HCEC 1CT (cell line): ENCODE results near the gene CDC73.
"Not testable (repeated sequence)": the region's sequence is repeated elsewhere in the genome, so short reads cannot be mapped to it uniquely, and the experiment has no call there.

Experiments used
- DNase-seq: peaks from one replicate; pipeline ENCODE4 v3.0.0-alpha.2; 2017

The CDC73 gene

DNA sequence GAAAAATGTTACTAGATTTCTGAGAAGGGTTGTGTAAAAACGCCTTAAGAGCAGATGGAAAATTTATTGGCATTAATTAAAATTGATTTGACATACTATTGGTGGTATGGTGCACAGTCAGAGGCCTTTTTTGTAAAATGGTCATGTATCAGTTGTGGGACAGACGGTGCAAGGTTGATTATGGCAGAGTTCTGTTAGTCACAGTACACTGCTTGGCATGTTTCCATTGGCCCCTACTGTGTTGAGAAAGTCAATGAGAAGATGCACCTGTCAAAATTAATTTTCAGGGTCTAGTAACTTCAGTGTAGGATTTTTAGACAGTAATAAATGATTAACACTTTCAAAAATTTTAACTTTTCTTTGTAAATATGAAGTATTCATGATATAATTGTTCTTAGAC is 60.2 kb downstream of the CDC73 start:
- no peak for DNase-seq

DNA sequence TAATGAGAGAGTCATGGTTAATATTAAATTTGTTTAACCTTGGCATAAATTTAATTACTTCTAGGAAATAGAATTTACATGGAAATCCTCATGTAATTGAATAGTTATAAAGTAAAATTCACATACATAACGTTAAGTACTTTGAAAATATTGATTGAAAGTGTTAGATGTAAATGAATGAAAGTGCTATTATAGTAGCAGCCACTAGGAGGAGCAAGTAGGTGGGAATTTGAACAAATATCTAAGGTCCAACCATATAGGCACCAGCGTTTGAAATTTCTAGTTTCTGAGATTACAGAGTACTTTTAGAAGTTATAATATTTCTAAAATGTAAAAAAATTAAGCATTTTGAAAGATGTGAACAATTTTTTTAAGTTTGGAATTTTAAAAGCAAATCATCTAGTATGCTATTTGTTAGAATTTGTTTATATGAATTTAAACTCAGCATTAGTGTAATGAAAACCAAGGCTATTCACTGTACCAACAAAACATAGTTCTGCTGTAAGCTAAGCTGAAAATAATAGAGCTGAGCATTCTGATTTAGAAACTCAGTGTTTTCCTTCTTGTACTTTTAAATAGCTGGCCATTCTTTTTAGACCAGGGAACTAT is 61.3 kb downstream of the CDC73 start:
- DNase-seq: peak; percentile 47

GRCh38 chr1:193184776-193185175 is 62.9 kb downstream of the CDC73 start:
- DNase-seq: no peak

DNA sequence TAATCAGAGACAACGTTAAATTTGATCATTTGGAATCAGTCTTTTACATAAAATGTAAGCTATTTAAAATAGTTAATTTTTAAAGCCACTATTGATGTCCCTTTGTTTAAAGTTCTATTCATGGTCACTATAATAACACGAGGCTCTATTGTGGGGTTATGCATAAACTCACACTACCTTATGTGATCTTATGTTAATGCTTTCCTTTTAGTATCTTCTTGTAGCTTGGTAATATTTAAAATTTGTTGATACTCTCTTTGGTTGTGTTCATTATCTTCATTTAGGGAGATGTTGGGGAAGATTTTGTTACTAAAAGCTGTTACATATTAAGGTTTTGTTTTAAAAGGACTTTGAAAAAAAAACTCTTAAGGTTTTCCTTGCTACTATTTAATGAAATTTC is 63.4 kb downstream of the CDC73 start:
- no peak for DNase-seq

DNA sequence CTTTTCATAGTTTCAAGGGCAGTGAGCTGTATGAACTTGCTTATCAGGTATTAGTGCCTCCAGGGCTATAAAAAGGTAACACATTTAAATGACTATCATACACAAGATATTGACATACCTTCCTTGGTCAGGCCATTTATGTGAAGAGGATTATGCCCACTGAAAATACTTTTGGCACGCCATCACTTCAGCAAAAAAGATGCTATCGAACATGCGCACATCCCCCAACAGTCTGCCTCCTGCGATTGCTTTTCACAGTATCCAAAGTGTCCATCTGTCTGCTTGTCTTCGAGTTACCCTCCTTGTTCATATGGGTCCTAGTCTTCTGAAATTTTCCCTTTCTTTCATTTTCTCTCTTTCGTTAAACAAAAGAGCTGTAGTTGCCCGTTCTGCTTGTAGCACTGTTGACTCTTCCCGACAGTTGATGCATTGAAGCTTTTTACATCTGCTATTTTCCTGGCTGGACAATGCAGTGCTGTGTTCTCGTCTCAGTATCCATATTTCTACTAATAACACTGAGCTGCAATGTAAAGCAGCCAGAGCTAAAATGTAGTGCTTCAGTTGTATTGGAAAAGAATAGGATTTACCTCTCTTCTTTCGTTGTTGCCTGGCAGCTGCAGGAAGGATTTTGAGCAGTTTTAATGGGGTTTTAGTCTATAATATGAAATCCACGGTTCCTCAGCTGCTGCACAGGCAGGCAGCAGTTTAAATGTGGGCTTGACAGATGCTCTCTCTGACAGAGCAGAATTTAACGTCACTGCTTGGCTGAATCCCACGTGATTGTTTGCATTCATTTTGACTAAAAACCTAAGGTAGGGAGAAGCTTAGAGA is 64.3 kb downstream of the CDC73 start, which contains the start of gene B3GALT2:
Gene B3GALT2 (minus strand): TSS at position 713 of the 831 bp plus-strand sequence. CDS start 5,051 bp downstream, outside the sequence.
- DNase-seq: peak; percentile 20

DNA sequence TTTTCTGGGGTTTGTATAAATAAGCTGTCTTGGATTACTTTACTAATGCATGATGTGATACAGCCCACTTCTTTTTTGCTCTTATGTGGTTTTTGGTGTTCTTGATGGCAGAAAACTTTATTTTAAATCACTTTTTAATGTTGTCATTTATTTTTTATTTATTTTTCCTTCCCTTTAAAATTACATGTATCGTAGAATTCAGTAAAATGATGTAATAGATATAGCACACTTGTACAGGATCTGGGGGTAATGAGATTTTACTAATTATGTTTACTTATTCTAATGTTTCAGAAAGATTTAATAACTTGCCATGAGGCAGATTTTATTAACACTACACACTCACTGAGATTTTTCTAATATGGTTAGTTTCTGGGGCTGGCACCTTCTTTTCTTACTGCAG is 65.3 kb downstream of the CDC73 start:
- DNase-seq: no peak

- DNase-seq: not testable (repeated sequence)
Observed at GRCh38 chr1:193188915-193189314, 67.1 kb downstream of the CDC73 start.

- DNase-seq: no peak
Observed at GRCh38 chr1:193189442-193190095, 67.7 kb downstream of the CDC73 start.

DNA sequence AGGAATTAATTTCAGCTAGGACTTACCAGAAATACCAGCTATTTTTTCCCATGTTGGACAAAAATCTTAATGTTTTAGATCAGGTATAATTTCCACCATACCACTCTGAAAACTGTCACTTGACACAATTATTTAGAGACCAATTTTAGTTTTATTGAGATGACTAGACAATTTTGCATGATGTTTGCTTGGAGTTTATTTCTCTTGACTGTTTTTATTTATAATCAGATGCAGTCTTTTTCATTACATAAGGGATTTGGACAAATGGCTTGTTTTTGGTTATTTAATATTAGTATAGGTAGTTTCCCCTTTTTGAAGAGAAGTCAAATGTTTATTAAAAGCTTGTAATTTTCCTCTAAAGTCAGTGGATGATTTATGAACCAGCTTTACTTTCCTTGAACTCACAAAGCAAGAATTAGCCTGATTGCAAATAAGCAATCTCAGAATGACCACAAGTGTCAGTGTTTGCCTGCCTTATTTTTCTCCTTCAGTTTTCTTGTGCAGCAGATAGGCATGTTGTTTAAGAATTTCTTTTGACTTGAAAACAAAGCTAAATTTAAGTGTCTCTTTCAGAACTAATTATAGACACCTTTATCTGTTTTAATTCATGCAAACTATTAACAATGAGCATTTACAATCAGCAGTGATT is 68.4 kb downstream of the CDC73 start:
- no peak for DNase-seq

DNA sequence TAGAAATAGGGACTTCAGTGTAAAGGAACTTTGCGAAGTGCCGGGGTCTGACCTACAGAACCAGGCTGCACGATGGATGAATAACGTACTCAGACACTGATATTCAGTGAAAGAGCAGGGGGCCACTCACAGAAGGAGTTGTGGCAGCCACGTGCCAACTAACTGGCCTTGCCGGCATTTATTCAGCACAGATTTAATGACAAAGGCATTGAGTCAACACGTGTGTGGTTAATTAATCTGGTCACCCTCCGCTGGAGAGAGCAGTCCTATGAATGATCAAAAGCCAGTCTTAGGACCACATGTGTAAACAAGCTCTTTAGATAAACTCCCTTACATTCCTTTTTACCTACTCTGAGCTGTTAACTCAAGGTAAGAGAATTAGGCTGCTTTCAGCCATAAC is 70.8 kb downstream of the CDC73 start:
- DNase-seq: no peak

GRCh38 chr1:193199940-193200339 is 78.1 kb downstream of the CDC73 start:
- DNase-seq: no peak

GRCh38 chr1:193201021-193201420 is 79.2 kb downstream of the CDC73 start:
- DNase-seq: no peak

- DNase-seq: no peak
Observed at GRCh38 chr1:193210996-193211395, 89.2 kb downstream of the CDC73 start.

- DNase-seq: peak; percentile 86
Observed at GRCh38 chr1:193211539-193211938, 89.7 kb downstream of the CDC73 start.

GRCh38 chr1:193212637-193213036 is 90.8 kb downstream of the CDC73 start:
- DNase-seq: no peak

DNA sequence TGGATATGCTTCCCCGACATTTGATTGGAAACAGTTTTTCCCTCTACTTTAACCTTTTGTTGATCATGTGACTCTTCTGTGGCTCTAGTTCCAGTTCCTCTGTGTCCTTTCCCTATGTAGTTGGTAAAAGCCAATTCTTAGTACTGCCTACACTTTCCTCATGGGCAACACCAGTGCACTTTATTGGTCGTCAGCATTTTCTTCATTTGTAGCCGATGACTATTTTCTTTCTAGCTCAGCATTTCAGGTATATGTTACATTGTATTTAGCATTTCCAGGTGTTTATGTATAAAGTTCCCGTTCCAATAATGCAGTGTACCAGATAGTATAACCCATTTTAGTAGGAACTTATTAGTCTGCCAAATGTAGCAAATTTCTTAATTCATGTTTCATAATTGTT is 92.2 kb downstream of the CDC73 start:
- no peak for DNase-seq

DNA sequence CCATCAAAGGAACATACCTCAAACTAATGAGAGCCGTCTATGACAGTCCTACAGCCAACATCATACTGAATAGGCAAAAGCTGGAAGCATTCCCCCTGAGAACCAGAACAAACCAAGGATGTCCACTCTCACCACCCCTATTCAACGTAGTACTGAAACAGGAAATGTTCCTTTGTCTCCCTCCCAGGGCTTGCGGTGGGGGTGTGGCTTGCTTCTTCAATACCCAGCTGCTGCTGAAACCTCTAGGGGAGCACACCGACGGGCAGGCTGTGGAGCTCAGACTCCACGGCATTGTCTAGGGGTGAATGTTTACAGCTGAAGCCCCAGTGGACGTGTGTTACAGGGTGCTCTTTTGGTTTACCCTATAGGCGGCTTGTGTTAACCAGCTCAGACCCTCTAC is 95.1 kb downstream of the CDC73 start:
- no peak for DNase-seq

DNA sequence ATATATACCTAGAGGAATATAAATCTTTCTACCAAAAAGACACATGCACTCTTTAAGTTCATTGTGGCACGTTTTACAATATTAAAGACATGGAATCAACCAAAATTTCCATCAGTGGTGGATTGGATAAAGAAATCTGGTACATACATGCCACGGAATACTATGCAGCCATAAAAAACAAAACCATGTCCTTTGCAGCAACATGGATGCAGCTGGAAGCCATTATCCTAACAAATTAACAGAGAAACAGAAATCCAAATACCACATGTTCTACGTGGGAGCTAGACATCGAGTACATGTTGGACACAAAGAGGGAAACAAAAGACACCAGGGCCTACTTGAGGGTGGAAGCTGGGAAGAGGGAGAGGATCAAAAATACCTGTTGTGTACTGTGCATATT is 97.6 kb downstream of the CDC73 start:
- DNase-seq: no peak

DNA sequence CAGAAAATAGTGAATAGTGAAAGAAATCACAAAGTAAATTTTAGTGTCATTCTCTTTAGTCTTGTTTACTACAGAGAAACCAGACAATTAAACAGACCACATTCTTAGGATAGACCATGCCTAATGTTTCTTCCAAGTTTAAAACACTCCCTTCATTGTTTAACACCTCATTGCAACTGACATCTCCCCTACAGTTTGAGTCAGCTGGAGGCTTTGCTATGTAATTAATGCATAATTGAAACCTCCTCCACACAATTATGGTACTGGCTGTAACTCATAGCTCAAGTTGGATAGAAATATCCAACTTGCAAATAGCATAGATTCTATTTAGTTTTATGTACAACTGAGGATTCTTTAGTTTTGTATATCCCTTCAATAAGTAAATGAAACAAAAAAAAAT is 99.8 kb downstream of the CDC73 start:
- no peak for DNase-seq

GRCh38 chr1:193222056-193222615 is 100.3 kb downstream of the CDC73 start:
- no peak for DNase-seq

DNA sequence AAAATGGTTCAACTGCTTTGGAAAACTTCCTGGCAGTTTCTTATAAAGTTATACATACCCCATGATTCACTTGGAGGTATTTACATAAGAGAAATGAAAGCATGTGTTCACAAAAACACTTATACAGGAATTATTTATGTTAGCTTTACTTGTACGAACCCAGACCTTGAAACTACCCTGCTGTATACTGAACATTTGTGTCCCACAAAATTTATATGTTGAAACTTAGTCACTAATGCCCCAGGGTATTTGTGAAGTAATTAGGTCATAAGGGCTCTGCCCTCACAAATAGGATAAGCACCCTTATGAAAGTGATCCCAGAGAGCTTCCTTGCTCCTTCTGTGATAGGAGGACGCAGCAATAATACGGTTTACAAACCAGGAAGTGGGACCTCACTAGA is 107.3 kb downstream of the CDC73 start:
- no peak for DNase-seq

DNA sequence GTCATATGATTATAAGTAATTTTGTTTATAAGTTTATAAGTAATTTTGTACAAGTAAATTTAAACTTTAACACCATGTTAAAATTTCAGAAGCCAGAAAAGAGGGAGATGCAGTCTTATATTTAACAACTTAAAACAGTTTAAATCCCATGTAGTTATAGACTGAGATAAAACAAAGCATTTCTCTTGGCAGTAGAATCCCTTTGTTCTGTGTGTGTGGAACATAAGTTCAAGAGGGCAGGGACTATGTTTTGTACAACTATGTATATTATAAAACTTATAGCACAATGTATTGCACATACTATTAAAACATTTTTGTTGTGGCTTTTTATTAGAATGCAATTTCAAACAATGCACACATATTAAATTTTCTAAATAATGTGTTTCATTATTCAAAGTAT is 109.3 kb downstream of the CDC73 start:
- DNase-seq: not testable (repeated sequence)

GRCh38 chr1:193234530-193234929 is 112.7 kb downstream of the CDC73 start:
- DNase-seq: no peak
